ENCODE data around the gene ATP8A2.

Gene ATP8A2

DNA sequence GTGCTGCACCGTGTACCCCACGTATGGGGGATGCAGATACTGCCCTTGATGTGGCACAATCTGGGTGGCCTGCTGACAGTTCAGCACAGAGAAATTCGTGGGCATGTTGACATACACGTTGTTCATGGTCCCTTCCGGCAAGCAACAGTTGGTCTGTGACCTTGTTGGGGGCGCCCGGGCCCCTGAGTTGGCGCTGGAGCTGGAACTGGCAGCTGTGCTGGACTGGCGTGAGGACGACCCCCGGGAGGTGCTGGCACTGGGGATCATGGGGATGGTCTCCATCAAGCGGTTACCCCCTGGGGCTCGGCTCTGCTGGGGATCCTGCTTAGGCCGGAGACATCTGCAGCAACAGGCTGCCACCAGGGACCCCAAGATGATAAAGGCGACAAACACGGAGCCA lies 674.9 kb downstream of the ATP8A2 start:
- H3K27ac ChIP-seq (ENCODE audit: low read length): no peak overlapping the region
- no peak for DNase-seq
- H3K9me2 ChIP-seq (replicated peaks; ENCODE audit: insufficient read depth, low read length): no peaks in the 10 kb centered on the region
- no peaks in the 10 kb centered on the region for H3K4me1 ChIP-seq (ENCODE audit: low read length)
- no peak overlapping the region for H3K4me3 ChIP-seq (ENCODE audit: low read length)
- no peaks in the 10 kb centered on the region for H3K79me2 ChIP-seq (ENCODE audit: low read length)
- no peaks in the 10 kb centered on the region for H4K20me1 ChIP-seq (ENCODE audit: insufficient read depth, low read length)
- no peaks in the 10 kb centered on the region for H3K36me3 ChIP-seq (replicated peaks; ENCODE audit: insufficient read depth, low read length)
- no peak overlapping the region for H3K9ac ChIP-seq (ENCODE audit: low read length)
- no peak overlapping the region for H3K4me2 ChIP-seq (ENCODE audit: low read depth, low read length)
- TF ChIP-seq EZH2phosphoT487 (IDR thresholded peaks at IDR 0.05; ENCODE audit: low read length) (no peak), EZH2 (optimal IDR thresholded peaks at IDR 0.05; ENCODE audit: low read depth, low read length) (no peak)
- TF ChIP-seq, protein P1, sequence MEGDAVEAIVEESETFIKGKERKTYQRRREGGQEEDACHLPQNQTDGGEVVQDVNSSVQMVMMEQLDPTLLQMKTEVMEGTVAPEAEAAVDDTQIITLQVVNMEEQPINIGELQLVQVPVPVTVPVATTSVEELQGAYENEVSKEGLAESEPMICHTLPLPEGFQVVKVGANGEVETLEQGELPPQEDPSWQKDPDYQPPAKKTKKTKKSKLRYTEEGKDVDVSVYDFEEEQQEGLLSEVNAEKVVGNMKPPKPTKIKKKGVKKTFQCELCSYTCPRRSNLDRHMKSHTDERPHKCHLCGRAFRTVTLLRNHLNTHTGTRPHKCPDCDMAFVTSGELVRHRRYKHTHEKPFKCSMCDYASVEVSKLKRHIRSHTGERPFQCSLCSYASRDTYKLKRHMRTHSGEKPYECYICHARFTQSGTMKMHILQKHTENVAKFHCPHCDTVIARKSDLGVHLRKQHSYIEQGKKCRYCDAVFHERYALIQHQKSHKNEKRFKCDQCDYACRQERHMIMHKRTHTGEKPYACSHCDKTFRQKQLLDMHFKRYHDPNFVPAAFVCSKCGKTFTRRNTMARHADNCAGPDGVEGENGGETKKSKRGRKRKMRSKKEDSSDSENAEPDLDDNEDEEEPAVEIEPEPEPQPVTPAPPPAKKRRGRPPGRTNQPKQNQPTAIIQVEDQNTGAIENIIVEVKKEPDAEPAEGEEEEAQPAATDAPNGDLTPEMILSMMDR (IDR thresholded peaks at IDR 0.05; ENCODE audit: low read length): no peak
- no peaks in the 10 kb centered on the region for H3K9me3 ChIP-seq (replicated peaks; ENCODE audit: insufficient read depth, low read length)
- no peaks in the 10 kb centered on the region for H3F3A ChIP-seq (ENCODE audit: insufficient read depth, low read length)
- no peaks in the 10 kb centered on the region for H3K27me3 ChIP-seq (replicated peaks; ENCODE audit: insufficient read depth, low read length)
- no peak overlapping the region for H2AFZ ChIP-seq (ENCODE audit: low read length)

DNA sequence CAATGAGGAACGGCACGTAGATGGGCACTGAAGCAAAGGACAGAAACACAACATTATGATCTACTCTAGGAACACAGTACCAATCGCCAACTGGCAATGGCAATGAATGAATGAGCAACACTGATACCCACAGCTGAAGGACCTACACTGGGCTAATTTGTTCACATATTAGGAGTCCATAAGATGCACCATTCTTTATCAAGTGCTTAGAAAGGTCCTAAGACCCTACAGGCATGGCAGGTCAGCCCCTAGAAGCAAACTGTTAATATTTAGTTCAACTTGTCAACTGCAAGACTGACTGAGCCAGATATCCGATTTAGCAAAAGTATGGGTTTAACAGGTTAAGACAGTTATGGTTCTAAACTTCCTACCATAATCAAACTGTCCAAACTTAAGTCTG lies 675.3 kb downstream of the ATP8A2 start:
- Histone ChIP-seq H3K4me1 (ENCODE audit: low read length) (no peaks in the 10 kb centered on the region), H3F3A (ENCODE audit: insufficient read depth, low read length) (no peaks in the 10 kb centered on the region), H3K27me3 (replicated peaks; ENCODE audit: insufficient read depth, low read length) (no peaks in the 10 kb centered on the region), H3K79me2 (ENCODE audit: low read length) (no peaks in the 10 kb centered on the region), H3K27ac (ENCODE audit: low read length) (no peak overlapping the region), H3K9me3 (replicated peaks; ENCODE audit: insufficient read depth, low read length) (no peaks in the 10 kb centered on the region), H4K20me1 (ENCODE audit: insufficient read depth, low read length) (no peaks in the 10 kb centered on the region), H3K4me3 (ENCODE audit: low read length) (no peak overlapping the region), H3K36me3 (replicated peaks; ENCODE audit: insufficient read depth, low read length) (no peaks in the 10 kb centered on the region), H3K4me2 (ENCODE audit: low read depth, low read length) (no peak overlapping the region), H3K9ac (ENCODE audit: low read length) (no peak overlapping the region), H3K9me2 (replicated peaks; ENCODE audit: insufficient read depth, low read length) (no peaks in the 10 kb centered on the region), H2AFZ (ENCODE audit: low read length) (no peak overlapping the region)
- no peak for TF ChIP-seq EZH2phosphoT487 (IDR thresholded peaks at IDR 0.05; ENCODE audit: low read length)
- TF ChIP-seq EZH2 (optimal IDR thresholded peaks at IDR 0.05; ENCODE audit: low read depth, low read length): no peak
- TF ChIP-seq, protein P1 (IDR thresholded peaks at IDR 0.05; ENCODE audit: low read length): no peak
- no peak for DNase-seq

DNA sequence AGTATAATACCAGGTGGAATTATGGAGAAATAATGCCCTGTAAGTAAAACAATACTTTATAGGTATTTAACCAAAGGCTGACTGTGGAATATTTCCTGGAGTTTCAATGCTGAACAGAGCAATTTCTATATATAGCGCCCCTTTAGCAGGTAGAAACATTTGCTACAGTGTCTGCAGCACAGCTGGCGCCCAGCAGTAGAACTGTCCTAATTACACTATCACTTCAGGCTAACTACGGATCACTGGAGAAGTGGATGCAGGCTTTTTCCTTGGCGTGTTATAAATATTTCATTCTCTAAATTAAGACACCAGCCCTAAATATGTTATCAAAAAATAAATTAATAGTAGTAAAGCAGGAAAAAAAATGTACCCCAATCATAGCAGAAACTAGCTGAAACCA lies 677.0 kb downstream of the ATP8A2 start:
- no peak overlapping the region for H2AFZ ChIP-seq (ENCODE audit: low read length)
- no peaks in the 10 kb centered on the region for H3K4me1 ChIP-seq (ENCODE audit: low read length)
- no peaks in the 10 kb centered on the region for H3K36me3 ChIP-seq (replicated peaks; ENCODE audit: insufficient read depth, low read length)
- no peaks in the 10 kb centered on the region for H4K20me1 ChIP-seq (ENCODE audit: insufficient read depth, low read length)
- no peak for DNase-seq
- no peaks in the 10 kb centered on the region for H3K9me3 ChIP-seq (replicated peaks; ENCODE audit: insufficient read depth, low read length)
- H3K79me2 ChIP-seq (ENCODE audit: low read length): no peaks in the 10 kb centered on the region
- H3F3A ChIP-seq (ENCODE audit: insufficient read depth, low read length): no peaks in the 10 kb centered on the region
- H3K27ac ChIP-seq (ENCODE audit: low read length): no peak overlapping the region
- no peaks in the 10 kb centered on the region for H3K27me3 ChIP-seq (replicated peaks; ENCODE audit: insufficient read depth, low read length)
- H3K4me3 ChIP-seq (ENCODE audit: low read length): no peak overlapping the region
- TF ChIP-seq, protein P1 (IDR thresholded peaks at IDR 0.05; ENCODE audit: low read length): no peak
- TF ChIP-seq EZH2phosphoT487 (IDR thresholded peaks at IDR 0.05; ENCODE audit: low read length) (no peak), EZH2 (optimal IDR thresholded peaks at IDR 0.05; ENCODE audit: low read depth, low read length) (no peak)
- H3K4me2 ChIP-seq (ENCODE audit: low read depth, low read length): no peak overlapping the region
- no peak overlapping the region for H3K9ac ChIP-seq (ENCODE audit: low read length)
- no peaks in the 10 kb centered on the region for H3K9me2 ChIP-seq (replicated peaks; ENCODE audit: insufficient read depth, low read length)

Measured in MM.1S (cell line).